Measurements from ENCODE around the gene SESN3. TPM values are rescaled to one million over a fixed set of nuclear protein-coding genes. Genes with fewer than 3 reads are reported as not detected.

SESN3 gene
- total RNA-seq, 1 experiment from 2014 or later: 36.8 TPM

- Histone ChIP-seq H2BK12ac (ENCODE audit: insufficient read length, low read depth, low read length) (no peak overlapping the region), H3K79me2 (ENCODE audit: insufficient read depth, low read length) (no peaks in the 10 kb centered on the region), H3K27ac (ENCODE audit: insufficient read length, low read depth, low read length) (no peak overlapping the region), H3K56ac (ENCODE audit: insufficient read length, low read depth, low read length) (no peak overlapping the region), H4K20me1 (ENCODE audit: control insufficient read depth, insufficient read depth, insufficient read length) (no peaks in the 10 kb centered on the region), H2AFZ (ENCODE audit: low read length) (no peak overlapping the region), H3K14ac (ENCODE audit: insufficient read depth, low read length) (no peak overlapping the region), H3K27me3 (ENCODE audit: insufficient read depth, low read length) (peaks cover 14% of the 10 kb centered on the region; the same call in 1 of the 2 replicates), H3K18ac (ENCODE audit: insufficient read length, low read depth, low read length) (no peak overlapping the region), H4K5ac (ENCODE audit: insufficient read length, low read depth, low read length) (no peak overlapping the region), H3K4ac (ENCODE audit: low read depth, low read length) (no peak overlapping the region), H3T11ph (ENCODE audit: low read length) (no peak overlapping the region), H2BK120ac (ENCODE audit: low read depth, low read length, poor library complexity, severe bottlenecking) (no peak overlapping the region), H3K23ac (ENCODE audit: insufficient read length, low read depth, low read length) (no peak overlapping the region), H2AK5ac (ENCODE audit: insufficient read length, low read length) (no peak overlapping the region), H3K23me2 (ENCODE audit: insufficient read length, low read depth, low read length, poor library complexity, severe bottlenecking) (peaks cover 16% of the 10 kb centered on the region), H4K8ac (replicated peaks; ENCODE audit: insufficient read length, low read depth, low read length) (no peak overlapping the region), H3K9ac (ENCODE audit: extremely low read depth, insufficient read length, low read length) (no peak overlapping the region), H2BK20ac (ENCODE audit: low read depth, low read length, poor library complexity, severe bottlenecking) (no peak overlapping the region), H2BK5ac (ENCODE audit: insufficient read length, low read length) (no peak overlapping the region), H3K4me1 (ENCODE audit: insufficient read depth, low read length) (no peaks in the 10 kb centered on the region), H3K79me1 (ENCODE audit: insufficient read depth, low read depth, low read length, poor library complexity, severe bottlenecking) (no peaks in the 10 kb centered on the region), H2BK15ac (ENCODE audit: low read depth, low read length) (no peak overlapping the region), H3K4me2 (ENCODE audit: insufficient read depth, insufficient read length, low read length) (no peak overlapping the region), H3K9me3 (ENCODE audit: control insufficient read depth, low read depth, low read length) (no peaks in the 10 kb centered on the region), H4K91ac (ENCODE audit: insufficient read length, low read depth, low read length) (no peak overlapping the region)
- Mint-ChIP-seq H3K36me3 (ENCODE audit: insufficient read depth in 1 of 3, low read depth in 3 of 3) (peaks cover 2 to 14% (median 6%) of the 10 kb centered on the region in 3 experiments; a peak in 5 of 7 replicates), H3K27ac (no peak overlapping the region), H3K9me3 (peaks cover 6 to 7% of the 10 kb centered on the region in 2 experiments), H3K27me3 (ENCODE audit: low read depth) (peaks cover 28% of the 10 kb centered on the region), H3K4me1 (peaks cover 17 to 18% of the 10 kb centered on the region in 2 experiments), H3K4me3 (no peak overlapping the region)
- TF ChIP-seq CTCF (conservative IDR thresholded peaks at IDR 0.05): no peak
- no peak for DNase-seq
- WGBS (ENCODE audit: extremely low coverage, insufficient read length, low lambda C conversion rate): no CpG with 5 or more reads among the region's 1 CpG
Measured at GRCh38 chr11:95153857-95154246, 77.2 kb downstream of the SESN3 start.

All from H9 (cell line).